HepG2 (cell line): ENCODE results near the gene MAPKAPK3. TPM values are rescaled to one million over a fixed set of nuclear protein-coding genes. Genes with fewer than 3 reads are reported as not detected.

Source experiments
- ATAC-seq: fragments of 200-7000 bp; cut with Tn5 transposase; 3 replicates; pipeline ENCODE4 v1.9.1; 2020; ENCODE audit warnings: mild to moderate bottlenecking, moderate library complexity
- BruUV-seq: library from RNA; stranded (reverse); fragments of 400-500 nt; replicated peaks from 2 replicates; lab custom pipeline; 2021; lab: Mats Ljungman, UMichigan
- CTCF ChIA-PET: fragments of 300-600 bp; formaldehyde crosslinking; extraction: SDS; loops from one replicate; lab custom pipeline; 2021; ENCODE audit warnings: low total read pairs, inconsistent platforms, low intra/inter-chr PET ratio; lab: Yijun Ruan, JAX
- POLR2A ChIA-PET: fragments of 350-600 bp; sonication (Branson Sonifier 250); formaldehyde crosslinking; loops from one replicate; lab custom pipeline; 2020; ENCODE audit warnings: antibody characterized with exemption, inconsistent platforms; lab: Yijun Ruan, JAX
- DNase-seq: peaks from one replicate; pipeline ENCODE4 v3.0.0-alpha.2; 2015; ENCODE audit warnings: low spot score
- FAIRE-seq: peaks from 3 replicates; lab custom pipeline; 2011; peaks lifted over from hg19 to GRCh38; lab: Jason Lieb, UNC
- H2AFZ ChIP-seq: one replicate; pipeline ENCODE4 v1.6.1; 2011; ENCODE audit warnings: low read length, inconsistent platforms
- H3K27ac ChIP-seq: fragments of 300-600 bp; 3 replicates; pipeline ENCODE4 v1.8.0; 2011; ENCODE audit warnings: mixed run types, mild to moderate bottlenecking, mixed read lengths, low read length, inconsistent platforms; ENCODE audit not compliant: insufficient read depth; ENCODE audit errors: extremely low read length
- H3K27me3 ChIP-seq, 2 experiments: fragments of 200-600 bp in 1 of 2; 2 replicates in 1 of 2; 3 replicates in 1 of 2; pipeline versions ENCODE4 v1.6.0 to v1.8.0; 2011; ENCODE audit warnings: low read length in 2 of 2, mild to moderate bottlenecking in 2 of 2, moderate library complexity in 2 of 2, inconsistent platforms in 1 of 2; ENCODE audit not compliant: insufficient read depth in 2 of 2, control insufficient read depth in 1 of 2
- H3K36me3 ChIP-seq, 2 experiments: fragments of 200-600 bp in 1 of 2; replicated peaks in 1 of 2; 2 replicates in 1 of 2; 3 replicates in 1 of 2; pipeline versions ENCODE4 v1.5.1 to v1.8.0; 2011; ENCODE audit warnings: low read length in 2 of 2, inconsistent platforms in 1 of 2; ENCODE audit not compliant: insufficient read depth in 2 of 2, control insufficient read depth in 1 of 2
- H3K4me1 ChIP-seq: 2 replicates; pipeline ENCODE4 v1.5.1; 2012; ENCODE audit warnings: low read length, inconsistent platforms; ENCODE audit not compliant: insufficient read depth
- H3K4me2 ChIP-seq: 2 replicates; pipeline ENCODE4 v1.6.0; 2011; ENCODE audit warnings: low read depth, low read length, inconsistent platforms
- H3K4me3 ChIP-seq, 3 experiments: fragments of 200-600 bp in 1 of 3; sonication (generic), shearing (Covaris generic) in 1 of 3; replicated peaks in 1 of 3; 2 replicates each; pipeline ENCODE4 v1.5.1; 2011 to 2016; ENCODE audit warnings: low read length in 3 of 3, inconsistent platforms in 2 of 3, low read depth in 2 of 3, mild to moderate bottlenecking in 2 of 3, control low read depth in 1 of 3, mixed read lengths in 1 of 3; ENCODE audit not compliant: insufficient read depth in 1 of 3
- H3K79me2 ChIP-seq: one replicate; pipeline ENCODE4 v1.6.1; 2011; ENCODE audit warnings: low read length, inconsistent platforms; ENCODE audit not compliant: insufficient read depth
- H3K9ac ChIP-seq: 2 replicates; pipeline ENCODE4 v1.6.0; 2011; ENCODE audit warnings: mild to moderate bottlenecking, low read depth, low read length, inconsistent platforms; ENCODE audit not compliant: insufficient read depth
- H3K9me3 ChIP-seq: 2 replicates; pipeline ENCODE4 v1.5.1; 2012; ENCODE audit warnings: mild to moderate bottlenecking, low read length
- H4K20me1 ChIP-seq: 2 replicates; pipeline ENCODE4 v1.6.0; 2011; ENCODE audit warnings: inconsistent platforms, mild to moderate bottlenecking, low read length, moderate library complexity; ENCODE audit not compliant: insufficient read depth
- HNRNPH1 ChIP-seq: fragments of 200-400 bp; formaldehyde crosslinking; optimal IDR thresholded peaks from 2 replicates; pipeline ENCODE3; 2017; ENCODE audit warnings: mild to moderate bottlenecking, low read depth, low read length
- HOMEZ ChIP-seq: IDR thresholded peaks from 2 replicates; pipeline ENCODE4 v1.6.1; 2016; ENCODE audit warnings: low read depth
- POGK ChIP-seq: sonication (generic); formaldehyde crosslinking; conservative IDR thresholded peaks from 2 replicates; pipeline ENCODE4 v1.8.0; 2022; ENCODE audit warnings: mild to moderate bottlenecking, moderate library complexity, missing genetic modification reagents
- THAP7 ChIP-seq: sonication (generic); formaldehyde crosslinking; IDR thresholded peaks from 2 replicates; pipeline ENCODE4 v1.8.1; 2023; ENCODE audit warnings: mild to moderate bottlenecking, missing genetic modification reagents
- ZBTB21 ChIP-seq: sonication (generic); formaldehyde crosslinking; IDR thresholded peaks from 2 replicates; pipeline ENCODE4 v1.4.0; 2020; ENCODE audit warnings: missing genetic modification reagents
- ZNF639 ChIP-seq: conservative IDR thresholded peaks from 2 replicates; pipeline ENCODE4 v1.6.1; 2018; ENCODE audit warnings: missing genetic modification reagents
- WGBS: methylation state at CpG from one replicate; pipeline ENCODE4 v1.1.6; 2017; ENCODE audit warnings: low lambda C conversion rate; 5-methylcytosine and 5-hydroxymethylcytosine counted together
- in situ Hi-C: cut with HindIII; loops from 2 replicates; pipeline ENCODE4 v1.10.0; 2017; ENCODE audit warnings: low pct_unique_long_range_greater_than_20kb; ENCODE audit not compliant: extremely low pct_ligation_motif_present
- intact Hi-C: fragments of 100-400 bp; cut with micrococcal nuclease; formaldehyde crosslinking; loops from one replicate; pipeline ENCODE4 v1.10.0; 2022; ENCODE audit not compliant: unreplicated experiment
- polyA plus RNA-seq, 8 experiments: library from polyadenylated mRNA; depleted of rRNA in 3 of 8; stranded (reverse) in 7 of 8; unstranded in 1 of 8; fragments of >200 nt; fragmentation: Illumina TruSeq in 4 of 8; extraction: Trizol in 4 of 8; gene quantifications; 2 replicates each; pipeline versions ENCODE4 v1.2.1 to v1.2.3, GENCODE V29; 2011 to 2016; ENCODE audit warnings: low read depth in 4 of 8, missing spikeins in 1 of 8, mixed read lengths in 1 of 8; ENCODE audit not compliant: insufficient read depth in 1 of 8
- total RNA-seq, 5 experiments: library from RNA; depleted of rRNA; stranded (reverse); fragments of >200 nt; fragmentation: Illumina TruSeq; extraction: Trizol; gene quantifications; 2 replicates each; pipeline ENCODE4 v1.2.3, GENCODE V29; 2016; ENCODE audit warnings: low read depth in 1 of 5

Gene MAPKAPK3
- total and polyA plus RNA-seq, 2 of the 13 experiments (the other 11 are each of a cell fraction or from before 2014, with no cell fraction given): 39.9 to 41.2 TPM

GRCh38 chr3:50651920-50652529 is 35.1 kb downstream of the MAPKAPK3 start:
- WGBS: 89% methylated on average over 3 of the region's 7 CpGs
- H3K36me3 ChIP-seq: peaks cover 3 to 6% of the 10 kb centered on the region in 2 experiments; a peak in 2 of 5 replicates
- no peaks in the 10 kb centered on the region for H4K20me1 ChIP-seq
- no peak for DNase-seq
- in situ Hi-C loops (loop anchor here (5.0 kb wide), 2 partner anchors 35 to 80 kb away; partner anchors contain the start of gene MAPKAPK3), intact Hi-C loops (loop anchor here (1.0 kb wide), 1 partner anchor 36 kb away; no protein-coding TSS in a partner anchor)
- H2AFZ ChIP-seq: no peak overlapping the region
- ChIA-PET POLR2A (interaction anchor here (1.6 kb wide), 1 partner anchor 36 kb away, joined by 12 read pairs; the partner anchor contains the start of gene MAPKAPK3), CTCF (interaction anchor here (1.1 to 3.0 kb wide), 2 partner anchors 36 to 80 kb away, joined by 4 to 16 read pairs; partner anchors contain the start of gene MAPKAPK3)
- no peaks in the 10 kb centered on the region for H3K79me2 ChIP-seq
- TF ChIP-seq HNRNPH1 (no peak), POGK (CRISPR knock-in tag) (no peak), ZNF639 (CRISPR knock-in tag) (no peak), THAP7 (CRISPR knock-in tag) (no peak), ZBTB21 (CRISPR knock-in tag) (no peak), HOMEZ (CRISPR knock-in tag) (no peak)
- FAIRE-seq: no peak
- H3K4me3 ChIP-seq: no peak overlapping the region
- no peak for ATAC-seq
- H3K27me3 ChIP-seq: peaks cover 0 to 9% of the 10 kb centered on the region in 2 experiments; a peak in 2 of 5 replicates
- H3K9ac ChIP-seq: no peak overlapping the region
- H3K4me2 ChIP-seq: no peak overlapping the region
- no TSS peak for BruUV-seq
- H3K27ac ChIP-seq: no peak overlapping the region
- H3K9me3 ChIP-seq: no peaks in the 10 kb centered on the region
- H3K4me1 ChIP-seq: no peaks in the 10 kb centered on the region
